ENCODE measurements around the gene ZNF829.

- no peak for TF ChIP-seq CTCF (IDR thresholded peaks at IDR 0.05)
- no peak for TF ChIP-seq POLR2AphosphoS5 (IDR thresholded peaks at IDR 0.05)
- no peak for TF ChIP-seq POLR2A (IDR thresholded peaks at IDR 0.05)
Observed at GRCh38 chr19:36963280-36963679, 47.2 kb upstream of the ZNF829 start.
